IMR-90 (cell line): Measurements from ENCODE around the gene JAK1. TPM values are rescaled to one million over a fixed set of nuclear protein-coding genes. Genes with fewer than 3 reads are reported as not detected.

Experiments
- ATAC-seq: fragments of 200-7000 bp; cut with Tn5 transposase; 2 replicates; pipeline ENCODE4 v1.9.1; 2020; ENCODE audit warnings: low read depth, mild to moderate bottlenecking, moderate library complexity
- BruUV-seq: library from RNA; stranded (reverse); fragments of 400-500 nt; replicated peaks from 2 replicates; lab custom pipeline; 2021; lab: Mats Ljungman, UMichigan
- CTCF ChIA-PET: fragments of 300-600 bp; formaldehyde crosslinking; extraction: SDS; loops from one replicate; lab custom pipeline; 2021; ENCODE audit warnings: antibody characterized with exemption; lab: Yijun Ruan, JAX
- POLR2A ChIA-PET: fragments of 300-600 bp; sonication (Branson Sonifier 250); formaldehyde crosslinking; loops from one replicate; lab custom pipeline; 2022; ENCODE audit warnings: antibody characterized with exemption; ENCODE audit not compliant: unreplicated experiment; lab: Charles Lee
- DNase-seq: peaks from one replicate; pipeline ENCODE4 v3.0.0; 2013
- H2AFZ ChIP-seq: replicated peaks from 2 replicates; pipeline ENCODE3; 2013; ENCODE audit warnings: low read length, mild to moderate bottlenecking; ENCODE audit not compliant: poor library complexity
- H2AK5ac ChIP-seq: 2 replicates; pipeline ENCODE4 v1.6.1; 2013; ENCODE audit warnings: low read depth, low read length, inconsistent platforms
- H2AK9ac ChIP-seq: replicated peaks from 2 replicates; pipeline ENCODE3; 2013; ENCODE audit warnings: mild to moderate bottlenecking, low read depth, low read length, moderate library complexity; ENCODE audit not compliant: poor library complexity
- H2BK120ac ChIP-seq: 2 replicates; pipeline ENCODE4 v1.6.1; 2013; ENCODE audit warnings: low read depth, low read length, inconsistent platforms
- H2BK15ac ChIP-seq: 3 replicates; pipeline ENCODE4 v1.6.1; 2013; ENCODE audit warnings: low read depth, low read length, inconsistent platforms
- H2BK20ac ChIP-seq: 2 replicates; pipeline ENCODE4 v1.6.1; 2013; ENCODE audit warnings: low read depth, mild to moderate bottlenecking, inconsistent platforms, low read length, moderate library complexity
- H2BK5ac ChIP-seq: 2 replicates; pipeline ENCODE4 v1.6.1; 2013; ENCODE audit warnings: mild to moderate bottlenecking, low read depth, low read length, inconsistent platforms; ENCODE audit not compliant: poor library complexity, severe bottlenecking
- H3K14ac ChIP-seq: replicated peaks from 2 replicates; pipeline ENCODE4 v1.6.1; 2013; ENCODE audit warnings: low read depth, low read length, inconsistent platforms
- H3K18ac ChIP-seq: 2 replicates; pipeline ENCODE4 v1.6.1; 2013; ENCODE audit warnings: low read depth, low read length, control low read depth
- H3K23ac ChIP-seq: 2 replicates; pipeline ENCODE4 v1.6.1; 2013; ENCODE audit warnings: low read depth, low read length, inconsistent platforms
- H3K27ac ChIP-seq: 2 replicates; pipeline ENCODE4 v1.5.1; 2013; ENCODE audit warnings: mild to moderate bottlenecking, control low read depth, low read length; ENCODE audit not compliant: insufficient read depth
- H3K27me3 ChIP-seq: 2 replicates; pipeline ENCODE4 v1.6.1; 2013; ENCODE audit warnings: low read length; ENCODE audit not compliant: control insufficient read depth, insufficient read depth
- H3K36me3 ChIP-seq: 2 replicates; pipeline ENCODE4 v1.6.1; 2013; ENCODE audit warnings: low read length, mixed read lengths; ENCODE audit not compliant: control insufficient read depth, insufficient read depth
- H3K4ac ChIP-seq: 2 replicates; pipeline ENCODE4 v1.6.1; 2013; ENCODE audit warnings: low read depth, low read length, inconsistent platforms
- H3K4me1 ChIP-seq: 2 replicates; pipeline ENCODE4 v1.6.1; 2013; ENCODE audit warnings: low read length, mixed read lengths; ENCODE audit not compliant: control insufficient read depth, insufficient read depth
- H3K4me2 ChIP-seq: 2 replicates; pipeline ENCODE4 v1.6.1; 2013; ENCODE audit warnings: low read depth, mild to moderate bottlenecking, control low read depth, low read length, moderate library complexity
- H3K4me3 ChIP-seq: 2 replicates; pipeline ENCODE4 v1.5.1; 2013; ENCODE audit warnings: low read depth, mild to moderate bottlenecking, control low read depth, low read length, moderate library complexity; ENCODE audit not compliant: insufficient read depth
- H3K56ac ChIP-seq: 2 replicates; pipeline ENCODE4 v1.6.1; 2013; ENCODE audit warnings: low read length, inconsistent platforms; ENCODE audit not compliant: insufficient read depth; ENCODE audit errors: extremely low read depth
- H3K79me1 ChIP-seq, 2 experiments: 2 replicates each; pipeline ENCODE4 v1.6.1; 2013; ENCODE audit warnings: low read length in 2 of 2, inconsistent platforms in 1 of 2, low read depth in 1 of 2
- H3K9ac ChIP-seq: 2 replicates; pipeline ENCODE4 v1.6.1; 2013; ENCODE audit warnings: low read depth, low read length, control low read depth
- H3K9me1 ChIP-seq: 2 replicates; pipeline ENCODE4 v1.6.1; 2013; ENCODE audit warnings: low read length, inconsistent platforms; ENCODE audit not compliant: insufficient read depth
- H3K9me3 ChIP-seq: 2 replicates; pipeline ENCODE4 v1.6.1; 2013; ENCODE audit warnings: low read length; ENCODE audit not compliant: control insufficient read depth, insufficient read depth
- H4K20me1 ChIP-seq: 2 replicates; pipeline ENCODE4 v1.6.1; 2013; ENCODE audit warnings: low read length, inconsistent platforms; ENCODE audit not compliant: insufficient read depth
- H4K5ac ChIP-seq: 2 replicates; pipeline ENCODE4 v1.6.1; 2013; ENCODE audit warnings: mild to moderate bottlenecking, low read depth, low read length, control low read depth
- H4K8ac ChIP-seq, 2 experiments: 2 replicates each; pipeline ENCODE4 v1.6.1; 2013; ENCODE audit warnings: low read depth in 2 of 2, low read length in 2 of 2, control low read depth in 1 of 2, inconsistent platforms in 1 of 2
- H4K91ac ChIP-seq: 2 replicates; pipeline ENCODE4 v1.6.1; 2013; ENCODE audit warnings: low read depth, low read length, inconsistent platforms; ENCODE audit not compliant: insufficient read depth
- WGBS, 2 experiments: methylation state at CpG; one replicate each; pipeline versions ENCODE4 v1.1.5 to v1.1.7; 2013; ENCODE audit warnings: missing lambda C conversion rate in 2 of 2; ENCODE audit not compliant: insufficient read length in 1 of 2; ENCODE audit errors: extremely low coverage in 2 of 2; 5-methylcytosine and 5-hydroxymethylcytosine counted together
- dilution Hi-C: fragments of 300-500 bp; cut with HindIII; formaldehyde crosslinking; loops from one replicate; pipeline ENCODE4 v1.14.3; 2018; ENCODE audit warnings: low sequenced_read_pairs; ENCODE audit not compliant: unreplicated experiment
- in situ Hi-C: fragments of 300-500 bp; cut with MboI; formaldehyde crosslinking; loops from 3 replicates; pipeline ENCODE4 v1.14.3; 2019; ENCODE audit warnings: low sequenced_read_pairs, inconsistent platforms, mixed read lengths
- intact Hi-C: fragments of 100-400 bp; cut with micrococcal nuclease; formaldehyde crosslinking; loops from 2 replicates; pipeline ENCODE4 v1.10.0; 2022
- polyA plus RNA-seq, 3 experiments: library from polyadenylated mRNA; depleted of rRNA; stranded (reverse); fragments of >200 nt; gene quantifications; 2 replicates each; pipeline ENCODE4 v1.2.3, GENCODE V29; 2012; ENCODE audit warnings: low replicate concordance in 1 of 3
- total RNA-seq: library from RNA; depleted of rRNA; stranded (reverse); fragments of >200 nt; gene quantifications from 2 replicates; pipeline ENCODE4 v1.2.3, GENCODE V29; 2012
- TF ChIP-seq, protein P1 (sequence below): fragments of 150-350 bp; IDR thresholded peaks from 2 replicates; pipeline ENCODE4 v1.6.1; 2017; ENCODE audit warnings: mild to moderate bottlenecking, antibody characterized with exemption, low read length, low read depth

Gene JAK1
- total and polyA plus RNA-seq, 2 of the 4 experiments (the other 2 are of a cell fraction) = 76.9 to 103 TPM

DNA sequence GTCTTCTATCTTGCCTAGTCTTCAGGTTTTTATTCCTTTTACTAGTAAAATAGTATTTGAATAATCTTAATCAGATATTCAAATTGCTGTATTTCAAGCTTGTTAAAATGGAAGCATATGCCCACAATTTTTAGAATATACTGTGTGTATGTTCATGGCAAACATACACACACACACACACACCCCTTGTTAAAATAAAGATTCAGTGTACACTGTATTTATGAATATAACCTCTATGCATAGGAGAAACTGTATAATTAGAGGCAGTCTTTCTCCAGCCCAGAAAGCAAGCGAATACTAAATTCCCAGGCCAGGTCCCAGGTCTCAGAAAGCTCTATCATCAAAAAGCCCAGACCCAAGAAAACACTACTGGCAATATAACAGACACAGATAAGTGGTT, 57.8 kb downstream of the JAK1 start:
- no peak overlapping the region for H4K5ac ChIP-seq
- H4K20me1 ChIP-seq = peaks cover 61% of the 10 kb centered on the region; the same call in 1 of the 2 replicates
- no peak overlapping the region for H3K4me3 ChIP-seq
- peaks cover 17 to 64% of the 10 kb centered on the region in 2 experiments for H3K79me1 ChIP-seq
- H3K9me1 ChIP-seq = peaks cover 13% of the 10 kb centered on the region
- no peak overlapping the region for H2BK20ac ChIP-seq
- H2BK15ac ChIP-seq = no peak overlapping the region
- dilution Hi-C loops = no loop called here
- no peak overlapping the region for H2BK5ac ChIP-seq
- no peaks in the 10 kb centered on the region for H3K27me3 ChIP-seq
- H3K18ac ChIP-seq = no peak overlapping the region
- WGBS, 2 experiments = no CpG with 5 or more reads among the region's 1 CpG
- in situ Hi-C loops = no loop called here
- H3K23ac ChIP-seq = no peak overlapping the region
- intact Hi-C loops = no loop called here
- H4K91ac ChIP-seq = no peak overlapping the region
- peaks cover 5% of the 10 kb centered on the region for H3K4me1 ChIP-seq
- ChIA-PET POLR2A (no interaction called here), CTCF (no interaction called here)
- H2AFZ ChIP-seq = no peak overlapping the region
- no peak for ATAC-seq
- H3K56ac ChIP-seq = no peak overlapping the region
- no peaks in the 10 kb centered on the region for H3K36me3 ChIP-seq
- no peak overlapping the region for H2AK9ac ChIP-seq
- no peak overlapping the region for H3K9ac ChIP-seq
- H2AK5ac ChIP-seq = no peak overlapping the region
- DNase-seq = no peak
- H3K9me3 ChIP-seq = no peaks in the 10 kb centered on the region
- no peak overlapping the region for H3K14ac ChIP-seq
- no TSS peak for BruUV-seq
- H3K4me2 ChIP-seq = no peak overlapping the region
- H2BK120ac ChIP-seq = no peak overlapping the region
- no peak overlapping the region for H4K8ac ChIP-seq
- H3K27ac ChIP-seq = no peak overlapping the region
- TF ChIP-seq, protein P1, sequence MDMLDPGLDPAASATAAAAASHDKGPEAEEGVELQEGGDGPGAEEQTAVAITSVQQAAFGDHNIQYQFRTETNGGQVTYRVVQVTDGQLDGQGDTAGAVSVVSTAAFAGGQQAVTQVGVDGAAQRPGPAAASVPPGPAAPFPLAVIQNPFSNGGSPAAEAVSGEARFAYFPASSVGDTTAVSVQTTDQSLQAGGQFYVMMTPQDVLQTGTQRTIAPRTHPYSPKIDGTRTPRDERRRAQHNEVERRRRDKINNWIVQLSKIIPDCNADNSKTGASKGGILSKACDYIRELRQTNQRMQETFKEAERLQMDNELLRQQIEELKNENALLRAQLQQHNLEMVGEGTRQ = no peak
- no peak overlapping the region for H3K4ac ChIP-seq
